Measurements from ENCODE around the gene CSPG5. TPM values are rescaled to one million over a fixed set of nuclear protein-coding genes. Genes with fewer than 3 reads are reported as not detected.

The CSPG5 gene
- total RNA-seq, 1 experiment from 2014 or later: 5.7 TPM

DNA sequence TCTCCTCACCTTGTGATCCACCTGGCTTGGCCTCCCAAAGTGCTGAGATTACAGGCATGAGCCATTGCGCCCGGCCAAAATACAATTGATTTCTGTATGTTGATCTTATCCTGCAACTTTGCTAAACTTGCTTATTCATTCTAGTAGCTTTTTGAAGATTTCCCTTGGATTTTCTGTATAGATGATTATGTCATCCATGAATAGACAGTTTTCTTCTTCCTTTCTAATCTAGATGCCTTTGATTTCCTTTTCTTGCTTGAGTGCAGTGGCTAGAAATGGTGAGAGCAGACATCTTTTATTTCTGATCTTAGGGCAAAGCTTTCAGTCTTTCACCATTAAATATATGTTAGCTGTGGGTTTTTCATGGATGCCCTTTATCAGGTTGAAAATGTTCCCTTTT is 60.7 kb downstream of the CSPG5 start:
- Histone ChIP-seq H4K5ac (ENCODE audit: insufficient read length, low read depth, low read length) (no peak overlapping the region), H3K56ac (ENCODE audit: insufficient read length, low read depth, low read length) (no peak overlapping the region), H3K4me2 (ENCODE audit: insufficient read depth, insufficient read length, low read length) (no peak overlapping the region), H4K91ac (ENCODE audit: insufficient read length, low read depth, low read length) (no peak overlapping the region), H3K4me1 (ENCODE audit: insufficient read depth, low read length) (peaks cover 3% of the 10 kb centered on the region; the same call in 1 of the 2 replicates), H2AFZ (ENCODE audit: low read length) (no peak overlapping the region), H2BK120ac (ENCODE audit: low read depth, low read length, poor library complexity, severe bottlenecking) (no peak overlapping the region), H3K18ac (ENCODE audit: insufficient read length, low read depth, low read length) (no peak overlapping the region), H3K9ac (ENCODE audit: extremely low read depth, insufficient read length, low read length) (no peak overlapping the region), H4K20me1 (ENCODE audit: control insufficient read depth, insufficient read depth, insufficient read length) (no peaks in the 10 kb centered on the region), H3T11ph (ENCODE audit: low read length) (no peak overlapping the region), H3K27me3 (ENCODE audit: insufficient read depth, low read length) (peaks cover 2% of the 10 kb centered on the region; the same call in 1 of the 2 replicates), H3K23me2 (ENCODE audit: insufficient read length, low read depth, low read length, poor library complexity, severe bottlenecking) (no peaks in the 10 kb centered on the region), H2BK20ac (ENCODE audit: low read depth, low read length, poor library complexity, severe bottlenecking) (no peak overlapping the region), H3K14ac (ENCODE audit: insufficient read depth, low read length) (no peak overlapping the region), H3K4ac (ENCODE audit: low read depth, low read length) (no peak overlapping the region), H2BK5ac (ENCODE audit: insufficient read length, low read length) (no peak overlapping the region), H3K23ac (ENCODE audit: insufficient read length, low read depth, low read length) (no peak overlapping the region), H3K79me1 (ENCODE audit: insufficient read depth, low read depth, low read length, poor library complexity, severe bottlenecking) (no peaks in the 10 kb centered on the region), H4K8ac (replicated peaks; ENCODE audit: insufficient read length, low read depth, low read length) (no peak overlapping the region), H3K9me3 (ENCODE audit: control insufficient read depth, low read depth, low read length) (no peaks in the 10 kb centered on the region), H3K27ac (ENCODE audit: insufficient read length, low read depth, low read length) (no peak overlapping the region), H2BK15ac (ENCODE audit: low read depth, low read length) (no peak overlapping the region), H2AK5ac (ENCODE audit: insufficient read length, low read length) (no peak overlapping the region), H2BK12ac (ENCODE audit: insufficient read length, low read depth, low read length) (no peak overlapping the region), H3K79me2 (ENCODE audit: insufficient read depth, low read length) (no peaks in the 10 kb centered on the region)
- TF ChIP-seq, protein P1, sequence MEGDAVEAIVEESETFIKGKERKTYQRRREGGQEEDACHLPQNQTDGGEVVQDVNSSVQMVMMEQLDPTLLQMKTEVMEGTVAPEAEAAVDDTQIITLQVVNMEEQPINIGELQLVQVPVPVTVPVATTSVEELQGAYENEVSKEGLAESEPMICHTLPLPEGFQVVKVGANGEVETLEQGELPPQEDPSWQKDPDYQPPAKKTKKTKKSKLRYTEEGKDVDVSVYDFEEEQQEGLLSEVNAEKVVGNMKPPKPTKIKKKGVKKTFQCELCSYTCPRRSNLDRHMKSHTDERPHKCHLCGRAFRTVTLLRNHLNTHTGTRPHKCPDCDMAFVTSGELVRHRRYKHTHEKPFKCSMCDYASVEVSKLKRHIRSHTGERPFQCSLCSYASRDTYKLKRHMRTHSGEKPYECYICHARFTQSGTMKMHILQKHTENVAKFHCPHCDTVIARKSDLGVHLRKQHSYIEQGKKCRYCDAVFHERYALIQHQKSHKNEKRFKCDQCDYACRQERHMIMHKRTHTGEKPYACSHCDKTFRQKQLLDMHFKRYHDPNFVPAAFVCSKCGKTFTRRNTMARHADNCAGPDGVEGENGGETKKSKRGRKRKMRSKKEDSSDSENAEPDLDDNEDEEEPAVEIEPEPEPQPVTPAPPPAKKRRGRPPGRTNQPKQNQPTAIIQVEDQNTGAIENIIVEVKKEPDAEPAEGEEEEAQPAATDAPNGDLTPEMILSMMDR (conservative IDR thresholded peaks at IDR 0.05): no peak
- no peak overlapping the region for H3K27ac Mint-ChIP-seq
- no peak overlapping the region for H3K4me3 Mint-ChIP-seq
- WGBS (ENCODE audit: extremely low coverage, insufficient read length, low lambda C conversion rate): no CpG with 5 or more reads among the region's 2 CpGs
- DNase-seq: no peak
- H3K9me3 Mint-ChIP-seq: no peaks in the 10 kb centered on the region; a peak in 1 of 5 replicates
- peaks cover 10% of the 10 kb centered on the region for H3K27me3 Mint-ChIP-seq (ENCODE audit: low read depth)
- peaks cover 15 to 21% of the 10 kb centered on the region in 2 experiments for H3K4me1 Mint-ChIP-seq
- peaks cover 0 to 2% (median 0%) of the 10 kb centered on the region in 3 experiments; a peak in 2 of 7 replicates for H3K36me3 Mint-ChIP-seq (ENCODE audit: insufficient read depth in 1 of 3, low read depth in 3 of 3)
